ENCODE data around the gene CIB4. TPM values are rescaled to one million over a fixed set of nuclear protein-coding genes. Genes with fewer than 3 reads are reported as not detected.
A peak's percentile ranks its signal among the peaks of the same experiment; 100 is the strongest.

The CIB4 gene
- total and polyA plus RNA-seq, 9 of the 15 experiments (the other 6 are each of a cell fraction or from before 2014, with no cell fraction given) = not detected

DNA sequence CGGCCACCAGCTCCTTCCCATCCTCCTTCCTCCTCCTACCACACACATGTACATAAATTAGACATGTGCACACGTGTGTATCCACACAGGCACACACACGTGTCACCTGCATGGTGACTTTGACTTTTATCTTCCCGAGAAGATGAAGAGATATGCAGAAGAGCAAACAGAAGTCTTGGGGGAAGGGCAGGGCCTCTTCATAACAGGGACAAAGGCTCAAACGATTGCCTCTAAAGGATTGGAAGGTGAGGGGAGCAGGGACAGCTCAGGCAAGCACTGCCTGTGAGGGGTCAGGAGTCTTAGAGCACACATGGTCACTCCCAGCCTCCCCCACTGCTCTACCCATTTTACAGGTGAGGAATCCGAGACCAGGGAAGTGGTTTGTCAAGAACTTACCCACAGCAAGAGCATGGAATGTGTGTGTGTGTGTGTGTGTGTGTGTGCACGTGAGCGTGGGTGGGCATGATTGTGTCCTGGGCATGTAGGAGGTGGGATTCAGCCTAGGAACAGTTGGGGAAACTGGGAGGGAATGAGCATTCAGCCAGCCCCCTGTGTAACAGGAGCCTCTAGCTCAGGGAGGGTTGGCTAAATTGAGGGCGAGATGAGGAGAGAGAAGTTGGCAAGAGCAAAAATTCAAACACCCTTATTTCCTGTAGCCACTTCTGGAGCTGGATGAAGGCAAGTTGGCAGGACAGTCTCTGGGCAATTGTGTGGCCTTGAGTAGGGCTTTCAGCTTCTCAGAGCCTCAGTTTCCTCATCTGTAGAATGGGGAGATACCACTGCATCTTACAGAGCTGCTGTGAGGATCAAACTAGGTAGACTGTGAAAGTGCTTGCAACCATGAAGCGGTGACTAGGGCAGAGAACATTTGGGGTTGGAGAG, 24.2 kb downstream of the CIB4 start:
- Histone ChIP-seq H3K9me1 (ENCODE audit: control insufficient read depth, insufficient read depth, low read length) (no peaks in the 10 kb centered on the region), H3K9ac (ENCODE audit: insufficient read depth in 1 of 2, low read depth in 2 of 2, low read length in 2 of 2) (no peak overlapping the region), H3K9me3 (replicated peaks; ENCODE audit: control insufficient read depth, insufficient read depth, low read depth, low read length) (peaks cover 2% of the 10 kb centered on the region; the same call in 1 of the 2 replicates), H3K36me3 (ENCODE audit: control insufficient read depth, insufficient read depth, low read length) (no peaks in the 10 kb centered on the region), H3K4me3 (no peak overlapping the region), H4K20me1 (replicated peaks; ENCODE audit: control insufficient read depth, insufficient read depth, low read length) (peaks cover 4% of the 10 kb centered on the region; the same call in 1 of the 2 replicates), H3K4me2 (ENCODE audit: insufficient read depth, low read length) (no peak overlapping the region), H3K79me2 (ENCODE audit: control insufficient read depth, insufficient read depth, low read length) (no peaks in the 10 kb centered on the region), H2AFZ (ENCODE audit: low read depth, low read length) (no peak overlapping the region), H3K4me1 (replicated peaks in 1 of 2; ENCODE audit: control insufficient read depth in 2 of 2, insufficient read depth in 2 of 2, low read length in 2 of 2) (peaks cover 0 to 6% of the 10 kb centered on the region in 2 experiments; a peak in 1 of 5 replicates), H3K27ac (ENCODE audit: extremely low read depth, low read depth, low read length) (no peak overlapping the region), H3K27me3 (ENCODE audit: control insufficient read depth in 2 of 2, insufficient read depth in 2 of 2, low read length in 2 of 2) (peaks cover 53 to 83% of the 10 kb centered on the region in 2 experiments)
- intact Hi-C loops (cut with micrococcal nuclease) (no loop called here), in situ Hi-C loops (cut with MboI) (no loop called here)
- BruUV-seq (replicated peaks) = no TSS peak
- WGBS (ENCODE audit: insufficient coverage, low coverage, missing lambda C conversion rate) = 3% methylated on average over 8 of the region's 10 CpGs
- TF ChIP-seq RBM25 (IDR thresholded peaks at IDR 0.05; ENCODE audit: low read depth, low read length, severe bottlenecking) (peak; percentile 79), ZNF282 (CRISPR knock-in tag; IDR thresholded peaks at IDR 0.05) (no peak), POLR3A (IDR thresholded peaks at IDR 0.05; ENCODE audit: borderline replicate concordance, extremely low read depth, insufficient read depth, insufficient read length) (no peak), EGR1 (conservative IDR thresholded peaks at IDR 0.05) (0 out of 2 replicates have a peak, but pooled peaks have one; percentile 22)
- ATAC-seq (no peak), DNase-seq (ENCODE audit: extremely low read depth in 1 of 4, low spot score in 3 of 4) (no peak), FAIRE-seq (no peak)
- ChIA-PET POLR2A (interaction anchor here (1.3 kb wide), 1 partner anchor 10 kb away, joined by 3 read pairs; no protein-coding TSS in a partner anchor), CTCF (ENCODE audit: low intra/inter-chr PET ratio) (no interaction called here)
